Renal cortex interstitium (tissue), 15 donors: ENCODE results near the gene LYRM1. TPM values are rescaled to one million over a fixed set of nuclear protein-coding genes. Genes with fewer than 3 reads are reported as not detected.
"Not testable (repeated sequence)": the region's sequence is repeated elsewhere in the genome, so short reads cannot be mapped to it uniquely, and the experiment has no call there.

Experiments
- DNase-seq, 11 donors: peaks; one replicate each; pipeline ENCODE4 v3.0.0-alpha.2; 2013; ENCODE audit warnings: low read depth in 9 of 11, low spot score in 4 of 11; ENCODE audit errors: extremely low read depth in 1 of 11
- long read RNA-seq, 16 experiments: transcript quantifications; one replicate each; lab custom pipeline, GENCODE V29; 2026
- polyA plus RNA-seq, 3 donors: library from polyadenylated mRNA; unstranded; fragments of 120-200 nt; gene quantifications; one replicate each; pipeline ENCODE4 v1.2.1, GENCODE V29; 2013; ENCODE audit not compliant: insufficient read length in 3 of 3

The LYRM1 gene
- polyA plus RNA-seq = 10 to 100 TPM; 48.2 to 50.9 (median 48.2) TPM
- long read RNA-seq, donor 1, partial matches to known transcripts = 0 of 6 reads
- long read RNA-seq, donor 1, other reads (novel, unspliced or antisense) = 0 of 6 reads
- long read RNA-seq, donor 2, transcript LYRM1-208 (4 exons, 460 nt) = major isoform, 6 of 9 reads
- long read RNA-seq, donor 2, partial matches to known transcripts = 0 of 9 reads
- long read RNA-seq, donor 2, other reads (novel, unspliced or antisense) = 0 of 9 reads
- long read RNA-seq, donor 3, transcript LYRM1-208 (4 exons, 460 nt) = minor isoform, 7 of 24 reads
- long read RNA-seq, donor 3, transcript LYRM1-209 (5 exons, 857 nt) = major isoform, 8 of 24 reads
- long read RNA-seq, donor 3, partial matches to known transcripts = 0 of 24 reads
- long read RNA-seq, donor 3, other reads (novel, unspliced or antisense) = 5 of 24 reads
- long read RNA-seq, donor 4, transcript LYRM1-208 (4 exons, 460 nt) = major isoform, 5 of 9 reads
- long read RNA-seq, donor 4, partial matches to known transcripts = 0 of 9 reads
- long read RNA-seq, donor 4, other reads (novel, unspliced or antisense) = 0 of 9 reads
- long read RNA-seq, donor 5 = 0 reads
- long read RNA-seq, donor 6, partial matches to known transcripts = 0 of 7 reads
- long read RNA-seq, donor 6, other reads (novel, unspliced or antisense) = 0 of 7 reads
- long read RNA-seq, donor 7, transcript LYRM1-208 (4 exons, 460 nt) = major isoform, 6 of 62 reads
- long read RNA-seq, donor 7, transcript LYRM1-204 (4 exons, 1,558 nt) = minor isoform, 5 of 62 reads
- long read RNA-seq, donor 7, partial matches to known transcripts = 42 of 62 reads
- long read RNA-seq, donor 7, other reads (novel, unspliced or antisense) = 6 of 62 reads
- long read RNA-seq, donor 8 = 0 reads
- long read RNA-seq, donor 9, partial matches to known transcripts = 0 of 6 reads
- long read RNA-seq, donor 9, other reads (novel, unspliced or antisense) = 0 of 6 reads
- long read RNA-seq, donor 10, partial matches to known transcripts = 0 of 9 reads
- long read RNA-seq, donor 10, other reads (novel, unspliced or antisense) = 0 of 9 reads
- long read RNA-seq, donor 11, partial matches to known transcripts = 0 of 4 reads
- long read RNA-seq, donor 11, other reads (novel, unspliced or antisense) = 0 of 4 reads
- long read RNA-seq, donor 12, transcript LYRM1-208 (4 exons, 460 nt) = major isoform, 5 of 5 reads
- long read RNA-seq, donor 12, partial matches to known transcripts = 0 of 5 reads
- long read RNA-seq, donor 12, other reads (novel, unspliced or antisense) = 0 of 5 reads
- long read RNA-seq, donor 13 = 0 reads
- long read RNA-seq, donor 14, partial matches to known transcripts = 0 of 5 reads
- long read RNA-seq, donor 14, other reads (novel, unspliced or antisense) = 0 of 5 reads
- long read RNA-seq, donor 15, partial matches to known transcripts = 0 of 4 reads
- long read RNA-seq, donor 15, other reads (novel, unspliced or antisense) = 0 of 4 reads
- long read RNA-seq, donor 16, transcript LYRM1-209 (5 exons, 857 nt) = minor isoform, 6 of 23 reads
- long read RNA-seq, donor 16, transcript LYRM1-204 (4 exons, 1,558 nt) = minor isoform, 5 of 23 reads
- long read RNA-seq, donor 16, transcript LYRM1-208 (4 exons, 460 nt) = major isoform, 9 of 23 reads
- long read RNA-seq, donor 16, partial matches to known transcripts = 0 of 23 reads
- long read RNA-seq, donor 16, other reads (novel, unspliced or antisense) = 0 of 23 reads

- DNase-seq = peak; percentile 94 to 99 (median 97)
Measured at GRCh38 chr16:20900299-20901067, at the start of gene LYRM1, which contains the start of gene DCUN1D3. TSS of gene LYRM1 (plus strand) at chr16:20900771. CDS start at chr16:20915556, 14,785 bp downstream. TSS of gene DCUN1D3 (minus strand) at chr16:20900358. CDS start at chr16:20862538, 37,820 bp downstream.

GRCh38 chr16:20850981-20851380 lies 49.6 kb upstream of the LYRM1 start:
- DNase-seq = no peak

GRCh38 chr16:20851601-20852000 lies 49.0 kb upstream of the LYRM1 start:
- peak in 2 of 11 donors; percentile 4 to 37 for DNase-seq

DNA sequence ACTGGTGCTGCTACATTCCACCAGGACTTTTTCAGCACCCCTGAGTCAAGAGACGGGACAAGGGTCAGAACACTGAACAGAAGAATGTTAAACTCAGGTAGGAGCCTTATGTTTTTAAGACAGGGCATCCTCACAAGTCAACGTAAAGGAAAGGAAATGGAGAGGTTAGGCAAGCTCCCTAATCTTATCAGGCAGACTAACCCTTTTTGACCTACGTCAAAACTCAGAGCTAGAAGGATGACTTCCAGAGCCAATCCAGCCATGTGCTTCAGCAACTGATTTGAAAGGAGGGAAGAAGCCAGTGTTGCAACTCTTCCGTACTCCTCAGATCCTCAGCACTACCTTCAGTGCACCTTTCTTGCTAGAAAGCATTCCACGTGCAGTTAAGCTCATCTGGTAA lies 47.4 kb upstream of the LYRM1 start:
- no peak for DNase-seq

DNA sequence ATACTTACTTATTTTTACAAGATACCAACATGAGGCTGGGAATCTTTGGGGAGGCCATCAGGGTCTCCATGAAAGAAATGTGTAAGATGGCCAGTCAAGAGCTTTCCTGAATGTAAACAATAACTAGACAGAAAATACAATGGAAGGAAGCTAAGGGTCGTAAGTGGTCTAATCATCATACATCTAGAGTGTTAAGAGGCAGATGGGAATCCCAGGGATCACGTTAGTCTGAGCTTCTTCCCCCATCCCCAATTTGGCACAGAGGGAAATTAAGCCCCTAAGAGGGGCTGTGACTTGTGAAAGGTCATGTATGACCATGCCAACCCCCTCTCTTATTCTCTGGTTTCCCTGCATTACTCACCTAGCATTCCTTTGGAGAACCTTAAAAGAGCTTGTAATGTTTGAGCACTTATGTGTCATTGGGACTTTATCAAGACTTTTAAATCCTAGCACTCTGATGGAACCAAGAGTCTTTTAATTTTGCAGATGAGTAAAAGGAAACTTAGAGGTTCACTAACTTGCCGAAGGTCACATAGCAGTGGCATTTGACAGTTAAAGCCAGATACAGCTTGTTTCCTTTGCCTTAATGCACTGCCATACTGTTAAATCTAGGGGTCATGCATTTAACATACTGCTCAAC lies 46.5 kb upstream of the LYRM1 start:
- DNase-seq = no peak

- DNase-seq = no peak
Measured at GRCh38 chr16:20854963-20855362, 45.6 kb upstream of the LYRM1 start.

- DNase-seq = no peak
Measured at GRCh38 chr16:20857281-20857680, 43.3 kb upstream of the LYRM1 start.

DNA sequence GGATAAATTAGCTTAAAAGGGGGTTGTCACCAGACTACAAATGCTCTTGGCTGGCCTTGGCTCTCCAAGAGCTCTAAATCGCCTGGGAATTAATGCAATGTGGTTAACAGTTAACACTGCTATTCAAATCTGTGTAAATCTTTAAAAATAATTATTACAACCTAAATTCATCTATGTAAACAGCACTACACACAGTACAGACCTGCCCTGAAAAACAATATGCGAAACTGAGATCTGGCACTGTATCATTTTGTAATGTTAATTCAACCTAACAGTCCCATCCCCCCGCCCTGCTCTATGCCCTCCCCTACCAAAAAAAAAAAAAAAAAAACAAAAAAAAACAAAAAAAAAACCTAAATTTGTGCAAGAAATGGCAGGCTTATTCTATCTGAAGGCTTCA lies 41.3 kb upstream of the LYRM1 start:
- DNase-seq = no peak

- no peak for DNase-seq
Measured at GRCh38 chr16:20859699-20860098, 40.9 kb upstream of the LYRM1 start.

DNA sequence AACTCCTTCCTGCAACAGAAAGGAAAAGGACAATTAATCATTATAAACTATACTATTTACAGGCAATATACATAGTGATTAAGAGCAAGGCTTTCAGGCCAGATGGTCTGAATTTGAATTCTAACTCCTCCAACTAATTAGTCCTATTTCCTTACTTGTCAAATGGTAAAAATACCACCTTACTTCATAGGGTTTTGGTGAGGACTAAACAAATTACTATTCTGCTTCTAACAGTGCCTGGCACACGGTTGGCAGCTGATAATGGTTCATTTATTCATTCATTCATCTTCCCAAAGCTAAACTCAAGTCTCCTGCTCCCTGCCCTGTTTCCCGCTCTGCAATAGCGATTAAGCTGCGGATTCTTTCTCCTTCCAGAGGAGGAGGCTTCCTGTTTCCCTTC lies 40.2 kb upstream of the LYRM1 start:
- DNase-seq = no peak

DNA sequence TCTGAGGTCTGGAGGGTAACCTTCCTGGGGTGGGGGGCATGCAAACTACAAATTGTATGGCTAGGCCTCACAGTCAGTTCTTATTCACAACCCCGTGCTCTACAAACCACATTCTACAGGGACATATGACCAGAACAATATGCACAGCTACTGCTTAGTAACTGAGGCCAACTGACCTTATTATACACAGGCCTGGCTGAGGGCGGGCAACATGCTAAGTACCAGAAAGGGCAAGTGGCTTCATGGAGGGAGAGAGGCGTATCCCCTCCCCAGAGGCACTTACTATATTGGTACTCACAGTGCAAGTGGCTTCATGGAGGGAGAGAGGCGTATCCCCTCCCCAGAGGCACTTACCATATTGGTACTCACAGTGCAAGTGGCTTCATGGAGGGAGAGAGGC lies 39.6 kb upstream of the LYRM1 start:
- not testable (repeated sequence) for DNase-seq

GRCh38 chr16:20862162-20862960 lies 38.2 kb upstream of the LYRM1 start:
- DNase-seq = no peak

- DNase-seq = not testable (repeated sequence)
Measured at GRCh38 chr16:20864376-20864775, 36.2 kb upstream of the LYRM1 start.

DNA sequence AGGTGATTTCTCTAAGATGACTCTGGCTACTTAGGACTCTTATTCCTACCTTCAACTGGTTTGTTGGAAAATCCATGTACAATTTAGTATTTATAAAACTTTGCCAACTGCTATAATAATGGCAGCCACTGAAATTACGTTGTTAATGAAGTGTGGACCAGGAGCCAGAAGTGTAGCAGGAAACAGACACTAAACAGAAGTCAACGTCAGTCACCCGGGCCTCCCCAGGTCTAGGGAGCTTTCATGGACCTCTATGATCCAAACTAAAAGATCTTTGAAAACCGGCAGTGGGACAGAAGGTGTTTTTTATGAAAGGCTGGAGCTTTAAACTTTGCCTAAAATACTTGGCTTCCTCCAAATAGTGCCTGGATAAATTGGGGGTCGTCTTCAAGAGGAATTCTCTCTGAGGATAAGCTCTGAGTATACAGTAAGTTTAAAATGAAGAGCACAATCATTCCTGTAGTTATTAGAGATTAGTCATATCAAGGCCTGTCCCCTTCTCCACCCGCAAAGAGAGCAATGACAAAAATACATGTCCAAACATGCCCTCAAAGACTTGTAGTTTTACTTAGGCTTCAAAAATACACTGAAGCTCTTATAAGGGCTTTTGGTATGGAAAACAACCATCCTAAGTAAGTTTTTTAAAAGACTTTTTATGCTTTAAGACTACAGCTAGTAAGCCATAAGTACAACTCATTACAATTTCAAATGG lies 35.0 kb upstream of the LYRM1 start:
- DNase-seq = no peak

GRCh38 chr16:20866145-20866772 lies 34.3 kb upstream of the LYRM1 start:
- no peak for DNase-seq
